GM23338 (cell line): ENCODE results near the gene ANO7. TPM values are rescaled to one million over a fixed set of nuclear protein-coding genes. Genes with fewer than 3 reads are reported as not detected.

Source experiments
- ATAC-seq: fragments of 200-7000 bp; cut with Tn5 transposase; 3 replicates; pipeline ENCODE4 v1.9.1; 2020
- DNase-seq: peaks from one replicate; pipeline ENCODE4 v3.0.0-alpha.2; 2015; ENCODE audit warnings: low spot score
- H2AFZ ChIP-seq: fragments of 200-600 bp; sonication (generic); 2 replicates; pipeline ENCODE4 v1.8.0; 2016; ENCODE audit warnings: antibody characterized with exemption, mild to moderate bottlenecking, moderate library complexity
- H3F3A ChIP-seq: fragments of 200-600 bp; sonication (generic); replicated peaks from 2 replicates; pipeline ENCODE4 v1.8.0; 2017; ENCODE audit warnings: antibody characterized with exemption, mixed run types, low read depth
- H3K27ac ChIP-seq: fragments of 200-600 bp; sonication (generic); 2 replicates; pipeline ENCODE4 v1.6.1; 2016; ENCODE audit warnings: low read depth
- H3K27me3 ChIP-seq: fragments of 200-600 bp; sonication (generic); 2 replicates; pipeline ENCODE4 v1.8.0; 2016; ENCODE audit warnings: mild to moderate bottlenecking, mixed run types, moderate library complexity; ENCODE audit not compliant: insufficient read depth
- H3K36me3 ChIP-seq: fragments of 200-600 bp; sonication (generic); 2 replicates; pipeline ENCODE4 v1.8.0; 2016; ENCODE audit warnings: mild to moderate bottlenecking; ENCODE audit not compliant: insufficient read depth
- H3K4me1 ChIP-seq: fragments of 200-600 bp; sonication (generic); 2 replicates; pipeline ENCODE4 v1.8.0; 2016; ENCODE audit warnings: mild to moderate bottlenecking, moderate library complexity; ENCODE audit not compliant: insufficient read depth
- H3K4me2 ChIP-seq: fragments of 200-600 bp; sonication (generic); 2 replicates; pipeline ENCODE4 v1.7.1; 2017; ENCODE audit warnings: mixed run types
- H3K4me3 ChIP-seq: fragments of 200-600 bp; sonication (generic); 2 replicates; pipeline ENCODE4 v1.6.1; 2016; ENCODE audit warnings: mixed run types
- H3K79me2 ChIP-seq: fragments of 200-600 bp; sonication (generic); replicated peaks from 2 replicates; pipeline ENCODE4 v1.8.0; 2017; ENCODE audit warnings: mild to moderate bottlenecking; ENCODE audit not compliant: insufficient read depth
- H3K9me2 ChIP-seq: fragments of 200-600 bp; sonication (generic); 2 replicates; pipeline ENCODE4 v1.8.0; 2017; ENCODE audit not compliant: insufficient read depth
- H4K20me1 ChIP-seq: fragments of 200-600 bp; sonication (generic); replicated peaks from 2 replicates; pipeline ENCODE4 v1.8.0; 2017; ENCODE audit warnings: mild to moderate bottlenecking; ENCODE audit not compliant: insufficient read depth
- H3K27ac Mint-ChIP-seq: 2 replicates; pipeline ENCODE4 v1.8.0; 2020; ENCODE audit warnings: inconsistent platforms, mild to moderate bottlenecking, moderate library complexity, mixed read lengths
- H3K27me3 Mint-ChIP-seq: 3 replicates; pipeline ENCODE4 v1.8.0; 2022; ENCODE audit warnings: low read depth, mild to moderate bottlenecking, moderate library complexity, mixed read lengths, inconsistent platforms; ENCODE audit not compliant: insufficient read depth, poor library complexity
- H3K36me3 Mint-ChIP-seq: 3 replicates; pipeline ENCODE4 v1.8.0; 2021; ENCODE audit warnings: low read depth, mild to moderate bottlenecking, inconsistent platforms, moderate library complexity, mixed read lengths
- H3K4me1 Mint-ChIP-seq: 3 replicates; pipeline ENCODE4 v1.8.0; 2020; ENCODE audit warnings: mild to moderate bottlenecking, inconsistent platforms, mixed read lengths
- H3K4me3 Mint-ChIP-seq: 3 replicates; pipeline ENCODE4 v1.8.0; 2021; ENCODE audit warnings: moderate library complexity, mild to moderate bottlenecking, inconsistent platforms, mixed read lengths
- H3K9me3 Mint-ChIP-seq: 3 replicates; pipeline ENCODE4 v1.8.0; 2020; ENCODE audit warnings: moderate library complexity, mild to moderate bottlenecking, inconsistent platforms, mixed read lengths
- CREB1 ChIP-seq: fragments of 250-450 bp; sonication (Bioruptor Pico); IDR thresholded peaks from 2 replicates; pipeline ENCODE4 v1.5.0; 2020; ENCODE audit warnings: low read depth, mild to moderate bottlenecking, moderate library complexity
- ETS1 ChIP-seq: IDR thresholded peaks from 2 replicates; pipeline ENCODE4 v1.6.1; 2016; ENCODE audit warnings: antibody characterized with exemption
- EZH2 ChIP-seq: fragments of 200-600 bp; sonication (generic); IDR thresholded peaks from one replicate; pipeline ENCODE4 v1.8.0; 2017; ENCODE audit warnings: antibody characterized with exemption, mild to moderate bottlenecking, low read depth; ENCODE audit not compliant: unreplicated experiment
- EZH2phosphoT487 ChIP-seq: fragments of 200-600 bp; sonication (generic); IDR thresholded peaks from one replicate; pipeline ENCODE4 v1.8.1; 2018; ENCODE audit warnings: antibody characterized with exemption; ENCODE audit not compliant: unreplicated experiment
- JUNB ChIP-seq: IDR thresholded peaks from one replicate; pipeline ENCODE4 v1.6.1; 2016; ENCODE audit warnings: antibody characterized with exemption; ENCODE audit not compliant: unreplicated experiment
- NANOG ChIP-seq: IDR thresholded peaks from 2 replicates; pipeline ENCODE4 v1.6.1; 2016; ENCODE audit warnings: antibody characterized with exemption, borderline replicate concordance
- REST ChIP-seq: IDR thresholded peaks from one replicate; pipeline ENCODE4 v1.6.1; 2018; ENCODE audit warnings: antibody characterized with exemption; ENCODE audit not compliant: unreplicated experiment
- STAT1 ChIP-seq: IDR thresholded peaks from one replicate; pipeline ENCODE4 v1.6.1; 2016; ENCODE audit warnings: antibody characterized with exemption; ENCODE audit not compliant: unreplicated experiment
- ZNF114 ChIP-seq: fragments of 250-450 bp; sonication (Bioruptor Pico); IDR thresholded peaks from 2 replicates; pipeline ENCODE4 v1.5.0; 2020; ENCODE audit warnings: mild to moderate bottlenecking, moderate library complexity
- ZNF331 ChIP-seq: fragments of 250-450 bp; sonication (Bioruptor Pico); IDR thresholded peaks from 2 replicates; pipeline ENCODE4 v1.5.0; 2020; ENCODE audit warnings: low read depth, mild to moderate bottlenecking, moderate library complexity
- ZNF462 ChIP-seq: fragments of 250-450 bp; sonication (Bioruptor Pico); IDR thresholded peaks from 2 replicates; pipeline ENCODE4 v1.5.0; 2020; ENCODE audit warnings: mild to moderate bottlenecking, moderate library complexity
- polyA plus RNA-seq: library from polyadenylated mRNA; unstranded; fragments of >200 nt; fragmentation: Nextera tagmentation; extraction: Ambion mirVana; gene quantifications from 2 replicates; pipeline ENCODE4 v1.2.1, GENCODE V29; 2016
- total RNA-seq: library from RNA; depleted of rRNA; stranded (reverse); fragments of >200 nt; shearing (Covaris generic); gene quantifications from 2 replicates; pipeline ENCODE4 v1.2.3, GENCODE V29; 2014

ANO7 gene
- total and polyA plus RNA-seq, 2 experiments from 2014 or later = 3.6 to 5.1 TPM

- TF ChIP-seq ETS1 = no peak
- no peak for TF ChIP-seq ZNF114 (CRISPR knock-in tag)
- no peak for TF ChIP-seq NANOG
- TF ChIP-seq EZH2phosphoT487 = no peak
- no peak for TF ChIP-seq JUNB
- no peak for TF ChIP-seq ZNF331 (CRISPR knock-in tag)
- TF ChIP-seq EZH2 = no peak
- no peak for TF ChIP-seq REST
- Mint-ChIP-seq H3K9me3 (no peaks in the 10 kb centered on the region), H3K36me3 (peaks cover 30% of the 10 kb centered on the region), H3K4me1 (no peaks in the 10 kb centered on the region), H3K4me3 (no peak overlapping the region), H3K27me3 (peaks cover 2% of the 10 kb centered on the region), H3K27ac (no peak overlapping the region)
- Histone ChIP-seq H2AFZ (no peak overlapping the region), H3K9me2 (no peaks in the 10 kb centered on the region), H3K4me1 (no peaks in the 10 kb centered on the region), H3K4me3 (no peak overlapping the region), H3F3A (no peaks in the 10 kb centered on the region), H3K79me2 (peaks cover 50% of the 10 kb centered on the region), H4K20me1 (peaks cover 15% of the 10 kb centered on the region), H3K27me3 (no peaks in the 10 kb centered on the region), H3K36me3 (peaks cover 14% of the 10 kb centered on the region; the same call in 1 of the 2 replicates), H3K4me2 (no peak overlapping the region), H3K27ac (no peak overlapping the region)
- ATAC-seq (no peak), DNase-seq (no peak)
Observed at GRCh38 chr2:241142593-241142992, 45.9 kb upstream of the ANO7 start.

GRCh38 chr2:241146286-241146685 is 42.2 kb upstream of the ANO7 start:
- no peak overlapping the region for H2AFZ ChIP-seq
- DNase-seq = no peak
- no peak overlapping the region for H3K27ac ChIP-seq
- no peaks in the 10 kb centered on the region for H3K27me3 ChIP-seq
- H3K9me2 ChIP-seq = no peaks in the 10 kb centered on the region
- no peak overlapping the region for H3K4me2 ChIP-seq
- peaks cover 14% of the 10 kb centered on the region for H3K27me3 Mint-ChIP-seq
- H3K36me3 ChIP-seq = no peaks in the 10 kb centered on the region
- H3K4me3 Mint-ChIP-seq = no peak overlapping the region
- peaks cover 15% of the 10 kb centered on the region for H4K20me1 ChIP-seq
- H3K4me1 Mint-ChIP-seq = peaks cover 16% of the 10 kb centered on the region
- H3F3A ChIP-seq = 0 out of 2 replicates have a peak, but pooled peaks cover 6% of the 10 kb centered on the region
- no peak overlapping the region for H3K27ac Mint-ChIP-seq
- H3K4me1 ChIP-seq = peaks cover 14% of the 10 kb centered on the region
- H3K4me3 ChIP-seq = no peak overlapping the region
- no peak for ATAC-seq
- H3K9me3 Mint-ChIP-seq = no peaks in the 10 kb centered on the region; the same call in 2 of the 3 replicates
- H3K79me2 ChIP-seq = peaks cover 68% of the 10 kb centered on the region
- peaks cover 11% of the 10 kb centered on the region; the same call in 2 of the 3 replicates for H3K36me3 Mint-ChIP-seq
- TF ChIP-seq ZNF462 (no peak), JUNB (no peak), CREB1 (CRISPR knock-in tag) (no peak), STAT1 (no peak), ZNF114 (CRISPR knock-in tag) (no peak), NANOG (no peak)
